Suppressor macrophage treated with lipopolysaccharide for 4 hours (primary cell): Measurements from ENCODE around the gene SYNE1.
"Not testable (repeated sequence)": the region's sequence is repeated elsewhere in the genome, so short reads cannot be mapped to it uniquely, and the experiment has no call there.

Source experiments
- DNase-seq: peaks from one replicate; pipeline ENCODE4 v3.0.0-alpha.2; 2020

Gene SYNE1

DNA sequence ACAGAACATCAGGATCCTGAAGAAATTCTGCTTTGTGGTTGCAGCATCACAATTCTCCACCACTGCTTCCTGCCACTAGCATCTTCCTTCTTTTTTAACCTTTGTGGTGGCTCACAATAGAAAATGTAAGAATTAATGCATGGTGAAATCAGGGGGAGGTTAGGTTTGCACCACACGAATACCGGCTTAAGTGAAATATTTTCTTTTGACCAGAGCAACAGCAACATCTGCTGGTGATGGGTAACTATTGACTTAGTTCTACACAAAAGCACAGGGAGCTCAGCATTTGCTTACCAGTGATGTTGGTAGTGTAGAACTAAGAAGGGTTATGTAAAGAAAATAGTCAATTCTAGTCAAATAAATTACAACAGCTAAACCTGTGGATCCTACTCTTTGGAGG lies 280.5 kb downstream of the SYNE1 start:
- DNase-seq = peak; percentile 57

- no peak for DNase-seq
These were observed 281.1 kb downstream of the SYNE1 start for GRCh38 chr6:152356016-152356415.

DNA sequence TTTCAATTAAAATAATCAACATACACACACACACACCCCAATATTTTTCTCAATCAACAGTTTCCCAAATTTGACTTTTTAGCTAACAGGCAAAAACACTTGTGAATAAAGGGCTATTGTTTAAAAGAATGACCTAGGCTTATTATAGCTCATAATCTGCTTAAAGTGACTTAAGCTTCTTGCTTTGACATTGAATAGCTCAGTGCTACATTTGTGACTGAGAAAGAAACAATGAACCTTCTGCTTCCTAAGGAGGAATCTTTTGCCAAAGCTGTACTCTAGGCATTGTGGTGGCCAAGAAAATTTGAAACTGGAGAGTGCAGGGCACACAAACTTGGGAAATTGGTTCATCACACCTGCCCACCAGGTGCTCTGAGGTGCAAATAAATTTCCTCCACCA lies 282.0 kb downstream of the SYNE1 start:
- no peak for DNase-seq

DNA sequence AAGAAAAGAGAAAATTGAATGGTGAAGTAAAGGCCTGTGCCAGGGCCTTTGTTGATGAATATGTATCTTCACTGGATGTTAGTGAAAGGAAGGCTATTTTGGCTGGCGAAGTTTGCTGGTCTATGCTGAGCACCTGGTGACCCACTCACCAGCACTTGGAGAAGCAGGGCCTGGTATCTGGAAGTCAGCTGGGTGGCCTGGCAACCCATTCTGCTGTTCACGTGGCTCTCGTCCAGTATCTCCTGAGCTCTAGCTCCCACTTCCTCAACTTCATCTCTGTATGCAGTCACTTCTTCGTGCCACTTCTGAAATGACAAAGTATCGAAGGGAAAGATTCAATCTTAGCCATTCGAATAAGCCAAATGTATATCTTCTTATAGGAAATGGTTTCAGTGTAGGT lies 283.7 kb downstream of the SYNE1 start:
- DNase-seq = no peak

GRCh38 chr6:152351742-152352141 lies 285.4 kb downstream of the SYNE1 start:
- DNase-seq = no peak

GRCh38 chr6:152351110-152351509 lies 286.1 kb downstream of the SYNE1 start:
- DNase-seq = no peak

GRCh38 chr6:152348116-152348515 lies 289.0 kb downstream of the SYNE1 start:
- no peak for DNase-seq

- DNase-seq = no peak
These were observed 293.3 kb downstream of the SYNE1 start for GRCh38 chr6:152343735-152344360.

DNA sequence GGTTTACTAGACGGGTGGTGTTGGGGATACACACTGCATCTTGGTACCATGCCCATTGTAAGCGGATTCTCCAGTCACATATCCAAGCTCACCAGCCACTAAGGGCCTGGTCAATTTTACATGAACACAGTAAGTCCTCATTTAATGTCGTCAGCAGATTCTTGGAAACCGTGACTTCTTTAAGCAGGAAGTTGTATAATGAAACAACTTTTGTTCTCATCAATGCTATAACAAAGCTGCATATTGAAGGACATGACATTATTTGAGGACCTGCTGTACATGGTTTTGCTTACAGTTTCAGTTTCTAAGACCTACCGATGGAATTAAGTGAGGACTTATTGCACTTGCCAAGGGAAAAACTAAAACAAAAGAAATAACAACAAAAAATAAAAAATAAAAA lies 295.6 kb downstream of the SYNE1 start:
- DNase-seq = peak; percentile 34

GRCh38 chr6:152338335-152339125 lies 298.6 kb downstream of the SYNE1 start:
- DNase-seq = peak; percentile 69

- no peak for DNase-seq
These were observed 302.6 kb downstream of the SYNE1 start for GRCh38 chr6:152334555-152334954.

DNA sequence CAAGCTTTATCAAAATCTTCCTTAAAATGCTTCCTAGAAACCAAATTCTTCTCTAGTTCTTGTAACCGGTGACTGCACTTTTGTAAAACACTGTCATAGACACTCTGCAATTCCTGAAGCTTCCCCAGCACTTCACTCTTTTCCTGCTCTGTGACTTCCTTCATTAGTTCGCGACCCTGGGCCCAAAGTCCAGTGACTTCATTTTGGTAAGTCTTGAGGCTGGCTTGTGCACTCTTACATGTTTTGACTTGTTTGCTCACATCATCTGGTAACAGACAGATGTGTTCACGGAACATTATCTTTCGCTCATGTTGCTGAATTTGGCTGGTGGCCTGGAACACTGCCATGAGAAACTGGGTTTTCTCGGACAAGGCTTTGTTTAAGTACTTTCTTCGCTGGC lies 306.2 kb downstream of the SYNE1 start:
- no peak for DNase-seq

DNA sequence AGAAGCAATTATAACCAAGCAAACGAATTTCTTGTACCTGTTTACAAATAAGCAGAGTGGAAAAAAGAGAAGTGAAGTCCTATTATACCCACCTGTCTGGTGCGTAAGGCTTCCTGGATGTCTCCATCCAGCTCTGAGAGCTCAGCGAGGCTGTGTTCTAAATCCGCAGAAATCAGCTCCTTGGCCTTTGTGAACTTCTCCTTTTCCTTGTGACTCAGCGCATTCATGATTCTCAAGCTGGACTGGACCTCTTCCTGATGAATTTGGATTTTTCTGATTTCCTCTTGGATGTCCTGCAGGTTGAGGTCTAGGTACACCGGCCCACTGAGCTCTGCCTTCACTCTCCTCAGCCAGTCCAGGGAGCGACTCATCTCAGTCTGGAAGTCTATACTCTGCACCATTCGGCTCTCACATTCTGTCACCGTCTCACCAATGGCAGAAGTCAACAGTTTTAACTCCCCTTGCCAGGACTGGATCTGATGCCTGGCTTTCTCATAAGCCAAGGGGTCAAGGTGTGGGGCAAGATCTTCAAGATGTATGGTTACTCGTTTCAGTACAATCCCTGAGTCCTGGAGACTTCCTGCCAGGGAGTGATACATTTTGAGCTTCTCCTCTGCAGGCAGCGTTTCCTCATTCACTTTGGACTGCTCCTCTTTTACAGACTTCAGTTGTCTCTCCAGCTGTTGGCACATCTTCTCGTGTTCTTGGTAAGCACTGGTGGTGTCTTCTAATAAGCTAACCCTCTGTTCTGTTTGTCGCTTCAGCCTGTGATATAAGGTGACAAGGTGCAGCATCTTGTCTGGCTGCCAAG lies 307.3 kb downstream of the SYNE1 start:
- peak; percentile 61 for DNase-seq

- not testable (repeated sequence) for DNase-seq
These were observed 309.0 kb downstream of the SYNE1 start for GRCh38 chr6:152328200-152328599.

DNA sequence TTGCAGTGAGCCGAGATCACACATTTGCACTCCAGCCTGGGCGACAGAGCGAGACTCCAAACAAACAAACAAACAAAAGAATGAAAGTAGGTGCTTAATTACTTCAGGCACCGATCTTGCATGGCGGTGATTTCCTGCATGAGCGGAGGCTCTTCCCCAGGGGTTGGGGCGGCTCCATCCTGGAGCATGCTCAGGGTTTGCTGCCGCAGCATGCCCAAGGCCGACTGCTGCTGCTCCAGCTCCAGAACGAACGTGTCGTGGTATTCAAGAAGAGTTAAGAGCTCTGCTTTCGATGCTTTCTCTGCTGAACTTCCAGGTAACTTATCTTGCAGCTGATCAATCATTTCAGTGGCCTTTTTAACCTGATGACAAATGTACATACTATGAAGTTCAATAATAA lies 313.8 kb downstream of the SYNE1 start:
- no peak for DNase-seq

GRCh38 chr6:152318278-152318677 lies 318.9 kb downstream of the SYNE1 start:
- DNase-seq = no peak

DNA sequence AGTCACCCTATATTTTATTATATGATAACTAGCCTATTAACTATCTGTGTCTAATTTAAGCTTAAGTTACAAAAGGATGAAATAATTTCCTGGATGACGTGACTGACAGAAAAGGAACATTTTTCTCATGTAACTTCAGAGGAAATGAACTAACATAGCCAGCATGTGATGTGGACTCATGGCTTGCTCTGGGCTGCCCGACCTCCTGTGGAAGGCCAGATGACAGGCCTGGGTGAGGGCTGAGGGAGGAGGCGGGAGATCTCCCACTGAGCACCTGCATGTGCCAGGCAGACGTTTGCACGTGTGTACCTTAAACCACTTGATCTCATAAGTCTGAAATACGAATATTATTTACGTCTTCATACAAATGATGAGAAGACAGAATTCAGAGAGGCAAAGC lies 321.1 kb downstream of the SYNE1 start:
- DNase-seq = peak; percentile 81

DNA sequence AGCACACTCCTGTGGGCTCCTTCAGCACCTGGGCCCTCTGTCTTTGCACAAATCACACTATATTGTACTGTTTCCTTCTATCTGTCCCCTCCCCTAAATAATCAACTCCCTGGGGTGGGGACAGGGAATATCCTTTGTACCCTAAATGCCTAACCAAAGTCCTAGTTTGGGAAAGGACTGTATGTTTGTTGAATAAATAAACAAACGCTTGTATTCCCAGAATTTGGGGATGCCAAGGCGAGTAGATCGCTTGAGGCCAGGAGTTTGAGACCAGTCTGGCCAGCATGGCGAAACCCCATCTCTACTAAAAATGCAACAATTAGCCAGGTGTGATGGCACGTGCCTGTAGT lies 322.7 kb downstream of the SYNE1 start:
- DNase-seq = no peak

GRCh38 chr6:152313542-152314482 lies 323.4 kb downstream of the SYNE1 start:
- no peak for DNase-seq

GRCh38 chr6:152312434-152312833 lies 324.7 kb downstream of the SYNE1 start:
- DNase-seq = no peak

- no peak for DNase-seq
These were observed 326.7 kb downstream of the SYNE1 start for GRCh38 chr6:152310371-152310954.

DNA sequence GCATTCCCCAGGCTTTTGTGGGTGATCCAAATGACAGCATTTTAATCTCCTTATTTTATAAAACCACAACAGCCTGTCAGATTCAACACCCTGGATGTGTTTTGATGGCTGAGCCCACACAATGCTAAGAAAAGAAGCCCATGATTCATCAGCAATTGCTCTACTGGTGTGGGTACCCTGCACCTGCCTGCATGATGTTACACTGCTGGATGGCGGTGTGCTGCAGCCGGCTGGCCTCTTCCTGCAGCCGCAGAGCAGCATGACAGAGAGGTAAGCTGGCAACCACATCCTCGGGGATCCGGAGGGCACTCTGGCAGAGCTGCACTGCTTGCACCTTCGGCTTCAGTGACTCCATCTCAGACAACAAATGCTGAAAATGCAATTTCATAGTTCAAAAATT lies 327.5 kb downstream of the SYNE1 start:
- no peak for DNase-seq
